Peyer's patch (tissue), 4 donors: ENCODE data around the gene RASSF3.
"Not testable (repeated sequence)": the region's sequence is repeated elsewhere in the genome, so short reads cannot be mapped to it uniquely, and the experiment has no call there.

Source experiments
- CTCF ChIP-seq, 6 experiments: fragments of 450-650 bp in 4 of 6; fragments of 200-600 bp in 2 of 6; sonication (generic) in 1 of 6; IDR thresholded peaks; one replicate each; pipeline ENCODE4 v1.5.1; 2017 to 2019; ENCODE audit warnings: antibody characterized with exemption in 6 of 6, mild to moderate bottlenecking in 3 of 6, moderate library complexity in 1 of 6
- POLR2A ChIP-seq, 2 donors: fragments of 450-650 bp; IDR thresholded peaks; one replicate each; pipeline ENCODE4 v1.5.1; 2017; ENCODE audit warnings: antibody characterized with exemption in 2 of 2, mild to moderate bottlenecking in 2 of 2, moderate library complexity in 2 of 2

- not testable (repeated sequence) for TF ChIP-seq POLR2A, CTCF (IDR thresholded peaks at IDR 0.05)
Observed at GRCh38 chr12:64653907-64654306, 43.6 kb downstream of the RASSF3 start.
